Measurements from ENCODE around the gene CNOT11. TPM values are rescaled to one million over a fixed set of nuclear protein-coding genes. Genes with fewer than 3 reads are reported as not detected.

The CNOT11 gene
- total and polyA plus RNA-seq, 2 of the 13 experiments (the other 11 are each of a cell fraction or from before 2014, with no cell fraction given): 114 to 209 TPM

GRCh38 chr2:101205521-101206479 is 46.9 kb upstream of the CNOT11 start (continued):
- TF ChIP-seq IRF2 (CRISPR knock-in tag; IDR thresholded peaks at IDR 0.05) (peak; percentile 91), DNMT1 (CRISPR knock-in tag; IDR thresholded peaks at IDR 0.05) (no peak), POLR2G (IDR thresholded peaks at IDR 0.05; ENCODE audit: low read depth, low read length) (0 out of 2 replicates have a peak, but pooled peaks have one; percentile 30), UBTF (CRISPR knock-in tag; IDR thresholded peaks at IDR 0.05) (no peak), ZKSCAN1 (IDR thresholded peaks at IDR 0.05; ENCODE audit: low read length) (no peak), KDM5A (IDR thresholded peaks at IDR 0.05; ENCODE audit: borderline replicate concordance, low read length) (no peak), EHMT2 (IDR thresholded peaks at IDR 0.05; ENCODE audit: borderline replicate concordance, low read depth, low read length) (no peak), HES4 (CRISPR knock-in tag; IDR thresholded peaks at IDR 0.05; ENCODE audit: borderline replicate concordance) (no peak), SRSF1 (optimal IDR thresholded peaks at IDR 0.05; ENCODE audit: low read depth, low read length) (no peak), HMG20B (CRISPR knock-in tag; conservative IDR thresholded peaks at IDR 0.05) (no peak), BCLAF1 (IDR thresholded peaks at IDR 0.05) (no peak), PPARG (CRISPR knock-in tag; conservative IDR thresholded peaks at IDR 0.05) (0 out of 2 replicates have a peak, but pooled peaks have one; percentile 50), ZNF224 (CRISPR knock-in tag; IDR thresholded peaks at IDR 0.05) (peak; percentile 45; the same call in 1 of the 2 replicates), ZIK1 (CRISPR knock-in tag; IDR thresholded peaks at IDR 0.05; ENCODE audit: borderline replicate concordance, low read depth) (no peak), MYNN (CRISPR knock-in tag; IDR thresholded peaks at IDR 0.05; ENCODE audit: low read depth) (no peak), FOXC1 (CRISPR knock-in tag; IDR thresholded peaks at IDR 0.05; ENCODE audit: borderline replicate concordance) (no peak), ISX (CRISPR knock-in tag; conservative IDR thresholded peaks at IDR 0.05) (no peak), ZBED4 (CRISPR knock-in tag; IDR thresholded peaks at IDR 0.05; ENCODE audit: borderline replicate concordance) (peak; percentile 80; the same call in 1 of the 2 replicates), YY1 (IDR thresholded peaks at IDR 0.05; ENCODE audit: insufficient read depth, insufficient replicate concordance, low read depth, low read length) (peak; percentile 34), NBN (conservative IDR thresholded peaks at IDR 0.05) (no peak)

All from HepG2 (cell line).